IPS DF 19.7 (cell line): ENCODE results near the gene ORMDL3.
"Not testable (repeated sequence)": the region's sequence is repeated elsewhere in the genome, so short reads cannot be mapped to it uniquely, and the experiment has no call there.

Source experiments
- DNase-seq: peaks from one replicate; pipeline ENCODE4 v3.0.0-alpha.2; 2013; ENCODE audit warnings: low read depth, low spot score

ORMDL3 gene

DNA sequence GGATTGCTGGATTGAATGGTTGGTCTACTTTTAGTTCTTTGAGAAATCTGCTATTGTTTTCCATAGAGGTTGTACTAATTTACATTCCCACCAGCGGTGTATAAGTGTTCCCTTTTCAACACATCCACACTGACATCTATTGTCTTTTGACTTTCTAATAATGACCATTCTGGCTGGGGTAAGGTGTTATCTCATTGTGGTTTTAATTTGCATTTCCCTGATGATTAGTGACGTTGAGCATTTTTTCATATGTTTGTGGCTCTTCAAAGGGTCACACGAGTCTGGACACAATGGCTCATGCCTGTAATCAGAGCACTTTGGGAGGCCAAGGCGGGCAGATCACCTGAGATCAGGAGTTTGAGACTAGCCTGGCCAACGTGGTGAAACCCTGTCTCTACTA lies 41.3 kb downstream of the ORMDL3 start:
- DNase-seq: not testable (repeated sequence)

DNA sequence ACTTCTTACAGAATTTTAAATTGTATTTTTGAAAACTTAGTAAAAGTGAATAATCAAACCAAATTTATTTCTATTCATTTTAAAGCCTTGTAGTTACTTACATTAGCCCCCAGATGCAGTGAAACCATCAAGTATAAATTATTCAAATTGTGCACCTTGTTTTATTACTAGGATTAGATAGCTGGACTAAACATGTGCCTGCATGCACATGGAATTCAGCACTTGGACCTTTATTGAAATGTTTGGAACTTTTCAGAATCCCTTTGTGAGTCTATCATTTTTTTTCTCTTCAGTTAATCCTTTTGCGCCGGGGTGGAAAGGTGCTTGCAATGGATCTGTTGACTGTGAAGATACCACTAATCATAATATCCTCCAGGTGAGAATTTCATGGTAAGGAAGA lies 54.6 kb downstream of the ORMDL3 start:
- no peak for DNase-seq

GRCh38 chr17:39871801-39872200 lies 55.6 kb downstream of the ORMDL3 start:
- DNase-seq: no peak
